Neural cell (in vitro differentiated cells): ENCODE measurements around the gene GPC3. TPM values are rescaled to one million over a fixed set of nuclear protein-coding genes. Genes with fewer than 3 reads are reported as not detected.

Experiments used
- H2AFZ ChIP-seq: fragments of 200-600, 300-800 bp; sonication (generic), shearing (Covaris generic); 2 replicates; pipeline ENCODE4 v1.6.0; 2014; ENCODE audit warnings: low read depth, mild to moderate bottlenecking, antibody characterized with exemption, low read length, moderate library complexity
- H3F3A ChIP-seq: fragments of 200-600 bp; shearing (Covaris generic); 2 replicates; pipeline ENCODE4 v1.6.1; 2016; ENCODE audit warnings: mild to moderate bottlenecking, moderate library complexity, mixed read lengths, antibody characterized with exemption, low read length; ENCODE audit not compliant: insufficient read depth, poor library complexity, severe bottlenecking
- H3K27ac ChIP-seq: fragments of 200-600, 300-800 bp; sonication (generic), shearing (Covaris generic); 2 replicates; pipeline ENCODE4 v1.5.1; 2014; ENCODE audit warnings: mild to moderate bottlenecking, low read length, moderate library complexity
- H3K27me3 ChIP-seq: fragments of 300-800, 200-600 bp; sonication (generic), shearing (Covaris generic); 2 replicates; pipeline ENCODE4 v1.6.0; 2014; ENCODE audit warnings: mild to moderate bottlenecking, low read depth, low read length, moderate library complexity; ENCODE audit not compliant: insufficient read depth
- H3K36me3 ChIP-seq: fragments of 300-800, 200-600 bp; sonication (generic), shearing (Covaris generic); 2 replicates; pipeline ENCODE4 v1.5.1; 2014; ENCODE audit warnings: mild to moderate bottlenecking, antibody characterized with exemption, low read length, moderate library complexity; ENCODE audit not compliant: insufficient read depth
- H3K4me2 ChIP-seq: fragments of 300-800, 200-600 bp; sonication (generic), shearing (Covaris generic); 2 replicates; pipeline ENCODE4 v1.6.0; 2014; ENCODE audit warnings: mild to moderate bottlenecking, low read length
- H3K4me3 ChIP-seq: fragments of 300-800, 200-600 bp; sonication (generic), shearing (Covaris generic); 2 replicates; pipeline ENCODE4 v1.5.1; 2014; ENCODE audit warnings: mild to moderate bottlenecking, low read length, moderate library complexity
- H3K79me2 ChIP-seq: fragments of 200-600 bp; shearing (Covaris generic); replicated peaks from 2 replicates; pipeline ENCODE4 v1.6.0; 2014; ENCODE audit warnings: mild to moderate bottlenecking, low read length, moderate library complexity; ENCODE audit not compliant: insufficient read depth
- H3K9ac ChIP-seq: fragments of 300-800, 200-600 bp; sonication (generic), shearing (Covaris generic); 2 replicates; pipeline ENCODE4 v1.6.1; 2016; ENCODE audit warnings: mild to moderate bottlenecking, low read length, mixed read lengths
- H3K9me2 ChIP-seq: fragments of 200-600 bp; shearing (Covaris generic); 2 replicates; pipeline ENCODE4 v1.6.1; 2016; ENCODE audit warnings: mild to moderate bottlenecking, low read length, mixed read lengths; ENCODE audit not compliant: insufficient read depth
- H3K9me3 ChIP-seq: fragments of 200-600, 300-800 bp; sonication (generic), shearing (Covaris generic); 2 replicates; pipeline ENCODE4 v1.6.1; 2016; ENCODE audit warnings: mild to moderate bottlenecking, mixed run types, low read length, moderate library complexity, mixed read lengths
- H4K20me1 ChIP-seq: fragments of 200-600 bp; shearing (Covaris generic); 2 replicates; pipeline ENCODE4 v1.6.1; 2016; ENCODE audit warnings: mild to moderate bottlenecking, mixed run types; ENCODE audit not compliant: insufficient read depth
- EP300 ChIP-seq: fragments of 450-650 bp; conservative IDR thresholded peaks from 2 replicates; pipeline ENCODE4 v1.6.1; 2014; ENCODE audit warnings: antibody characterized with exemption, mild to moderate bottlenecking, moderate library complexity; ENCODE audit not compliant: poor library complexity, severe bottlenecking
- EZH2 ChIP-seq: fragments of 200-600, 300-800 bp; shearing (Covaris generic), sonication (generic); IDR thresholded peaks from 2 replicates; pipeline ENCODE4 v1.6.1; 2014; ENCODE audit warnings: antibody characterized with exemption, low read length, borderline replicate concordance, mild to moderate bottlenecking; ENCODE audit not compliant: insufficient read depth, poor library complexity, severe bottlenecking
- MXI1 ChIP-seq: fragments of 450-650 bp; conservative IDR thresholded peaks from 2 replicates; pipeline ENCODE4 v1.6.1; 2014; ENCODE audit warnings: antibody characterized with exemption, mild to moderate bottlenecking; ENCODE audit not compliant: poor library complexity, severe bottlenecking
- POLR2AphosphoS5 ChIP-seq: IDR thresholded peaks from 2 replicates; pipeline ENCODE4 v1.6.1; 2012
- RAD21 ChIP-seq: fragments of 450-650 bp; conservative IDR thresholded peaks from 2 replicates; pipeline ENCODE4 v1.6.1; 2014; ENCODE audit warnings: antibody characterized with exemption, mild to moderate bottlenecking, moderate library complexity
- SMC3 ChIP-seq: fragments of 450-650 bp; conservative IDR thresholded peaks from 2 replicates; pipeline ENCODE4 v1.6.1; 2014; ENCODE audit warnings: antibody characterized with exemption, mild to moderate bottlenecking, moderate library complexity; ENCODE audit not compliant: poor library complexity
- TAF1 ChIP-seq: IDR thresholded peaks from 2 replicates; pipeline ENCODE4 v1.6.1; 2012; ENCODE audit warnings: low read depth
- polyA plus RNA-seq: library from polyadenylated mRNA; depleted of rRNA; stranded (reverse); fragments of >200 nt; gene quantifications from 2 replicates; pipeline ENCODE4 v1.2.3, GENCODE V29; 2014
- TF ChIP-seq, protein P1 (sequence below): fragments of 450-650 bp; IDR thresholded peaks from 2 replicates; pipeline ENCODE4 v1.5.1; 2014; ENCODE audit warnings: antibody characterized with exemption, mild to moderate bottlenecking, moderate library complexity; ENCODE audit not compliant: poor library complexity, severe bottlenecking
- TF ChIP-seq, protein P2 (sequence below): IDR thresholded peaks from 2 replicates; pipeline ENCODE4 v1.6.1; 2012; ENCODE audit warnings: borderline replicate concordance

Gene GPC3
- polyA plus RNA-seq, 1 donor from 2014 or later: 2.1 TPM

GRCh38 chrX:134024686-134025377 is 39.4 kb upstream of the GPC3 start:
- Histone ChIP-seq H3K9ac (no peak overlapping the region), H3K27me3 (no peaks in the 10 kb centered on the region), H3K4me2 (no peak overlapping the region), H2AFZ (no peak overlapping the region), H3F3A (no peaks in the 10 kb centered on the region), H3K27ac (no peak overlapping the region), H3K4me3 (no peak overlapping the region), H4K20me1 (no peaks in the 10 kb centered on the region), H3K9me2 (no peaks in the 10 kb centered on the region), H3K9me3 (no peaks in the 10 kb centered on the region), H3K79me2 (no peaks in the 10 kb centered on the region), H3K36me3 (no peaks in the 10 kb centered on the region)
- no peak for TF ChIP-seq POLR2AphosphoS5
- TF ChIP-seq TAF1: no peak
- no peak for TF ChIP-seq RAD21
- no peak for TF ChIP-seq EP300
- no peak for TF ChIP-seq MXI1
- TF ChIP-seq, protein P1, sequence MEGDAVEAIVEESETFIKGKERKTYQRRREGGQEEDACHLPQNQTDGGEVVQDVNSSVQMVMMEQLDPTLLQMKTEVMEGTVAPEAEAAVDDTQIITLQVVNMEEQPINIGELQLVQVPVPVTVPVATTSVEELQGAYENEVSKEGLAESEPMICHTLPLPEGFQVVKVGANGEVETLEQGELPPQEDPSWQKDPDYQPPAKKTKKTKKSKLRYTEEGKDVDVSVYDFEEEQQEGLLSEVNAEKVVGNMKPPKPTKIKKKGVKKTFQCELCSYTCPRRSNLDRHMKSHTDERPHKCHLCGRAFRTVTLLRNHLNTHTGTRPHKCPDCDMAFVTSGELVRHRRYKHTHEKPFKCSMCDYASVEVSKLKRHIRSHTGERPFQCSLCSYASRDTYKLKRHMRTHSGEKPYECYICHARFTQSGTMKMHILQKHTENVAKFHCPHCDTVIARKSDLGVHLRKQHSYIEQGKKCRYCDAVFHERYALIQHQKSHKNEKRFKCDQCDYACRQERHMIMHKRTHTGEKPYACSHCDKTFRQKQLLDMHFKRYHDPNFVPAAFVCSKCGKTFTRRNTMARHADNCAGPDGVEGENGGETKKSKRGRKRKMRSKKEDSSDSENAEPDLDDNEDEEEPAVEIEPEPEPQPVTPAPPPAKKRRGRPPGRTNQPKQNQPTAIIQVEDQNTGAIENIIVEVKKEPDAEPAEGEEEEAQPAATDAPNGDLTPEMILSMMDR: no peak
- TF ChIP-seq EZH2: no peak
- TF ChIP-seq, protein P2, sequence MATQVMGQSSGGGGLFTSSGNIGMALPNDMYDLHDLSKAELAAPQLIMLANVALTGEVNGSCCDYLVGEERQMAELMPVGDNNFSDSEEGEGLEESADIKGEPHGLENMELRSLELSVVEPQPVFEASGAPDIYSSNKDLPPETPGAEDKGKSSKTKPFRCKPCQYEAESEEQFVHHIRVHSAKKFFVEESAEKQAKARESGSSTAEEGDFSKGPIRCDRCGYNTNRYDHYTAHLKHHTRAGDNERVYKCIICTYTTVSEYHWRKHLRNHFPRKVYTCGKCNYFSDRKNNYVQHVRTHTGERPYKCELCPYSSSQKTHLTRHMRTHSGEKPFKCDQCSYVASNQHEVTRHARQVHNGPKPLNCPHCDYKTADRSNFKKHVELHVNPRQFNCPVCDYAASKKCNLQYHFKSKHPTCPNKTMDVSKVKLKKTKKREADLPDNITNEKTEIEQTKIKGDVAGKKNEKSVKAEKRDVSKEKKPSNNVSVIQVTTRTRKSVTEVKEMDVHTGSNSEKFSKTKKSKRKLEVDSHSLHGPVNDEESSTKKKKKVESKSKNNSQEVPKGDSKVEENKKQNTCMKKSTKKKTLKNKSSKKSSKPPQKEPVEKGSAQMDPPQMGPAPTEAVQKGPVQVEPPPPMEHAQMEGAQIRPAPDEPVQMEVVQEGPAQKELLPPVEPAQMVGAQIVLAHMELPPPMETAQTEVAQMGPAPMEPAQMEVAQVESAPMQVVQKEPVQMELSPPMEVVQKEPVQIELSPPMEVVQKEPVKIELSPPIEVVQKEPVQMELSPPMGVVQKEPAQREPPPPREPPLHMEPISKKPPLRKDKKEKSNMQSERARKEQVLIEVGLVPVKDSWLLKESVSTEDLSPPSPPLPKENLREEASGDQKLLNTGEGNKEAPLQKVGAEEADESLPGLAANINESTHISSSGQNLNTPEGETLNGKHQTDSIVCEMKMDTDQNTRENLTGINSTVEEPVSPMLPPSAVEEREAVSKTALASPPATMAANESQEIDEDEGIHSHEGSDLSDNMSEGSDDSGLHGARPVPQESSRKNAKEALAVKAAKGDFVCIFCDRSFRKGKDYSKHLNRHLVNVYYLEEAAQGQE: no peak
- no peak for TF ChIP-seq SMC3

GRCh38 chrX:134023851-134024281 is 38.5 kb upstream of the GPC3 start:
- H3K27me3 ChIP-seq: no peaks in the 10 kb centered on the region
- no peak overlapping the region for H3K9ac ChIP-seq
- no peak overlapping the region for H3K4me2 ChIP-seq
- H3K9me2 ChIP-seq: no peaks in the 10 kb centered on the region
- H2AFZ ChIP-seq: no peak overlapping the region
- H3K79me2 ChIP-seq: no peaks in the 10 kb centered on the region
- TF ChIP-seq EZH2: no peak
- no peak for TF ChIP-seq SMC3
- TF ChIP-seq, protein P1: no peak
- TF ChIP-seq TAF1: no peak
- no peak for TF ChIP-seq POLR2AphosphoS5
- no peak for TF ChIP-seq RAD21
- TF ChIP-seq EP300: no peak
- TF ChIP-seq MXI1: no peak
- TF ChIP-seq, protein P2: no peak
- H3K4me3 ChIP-seq: no peak overlapping the region
- no peaks in the 10 kb centered on the region for H4K20me1 ChIP-seq
- H3K27ac ChIP-seq: no peak overlapping the region
- H3F3A ChIP-seq: no peaks in the 10 kb centered on the region
- H3K36me3 ChIP-seq: no peaks in the 10 kb centered on the region
- H3K9me3 ChIP-seq: no peaks in the 10 kb centered on the region
